OCI-LY3 (cell line): ENCODE measurements around the gene AATF.

ENCODE experiments used
- CTCF ChIP-seq: fragments of 200-600, 300-600 bp; sonication (generic); IDR thresholded peaks from 2 replicates; pipeline ENCODE4 v1.5.1; 2014; ENCODE audit warnings: antibody characterized with exemption, low read length, low read depth
- EZH2phosphoT487 ChIP-seq: fragments of 200-600 bp; shearing (Covaris generic); IDR thresholded peaks from 2 replicates; pipeline ENCODE4 v1.6.1; 2018; ENCODE audit warnings: antibody characterized with exemption, mixed run types, low read depth

GRCh38 chr17:37025847-37026530 is 77.2 kb downstream of the AATF start:
- TF ChIP-seq CTCF (no peak), EZH2phosphoT487 (no peak)
